Keratinocyte (primary cell): ENCODE results near the gene RASGRP3. TPM values are rescaled to one million over a fixed set of nuclear protein-coding genes. Genes with fewer than 3 reads are reported as not detected.

Experiments
- DNase-seq: peaks from one replicate; pipeline ENCODE4 v3.0.0-alpha.2; 2011; ENCODE audit warnings: low read depth, missing footprints, low spot score
- FAIRE-seq: peaks from 2 replicates; lab custom pipeline; 2011; peaks lifted over from hg19 to GRCh38; lab: Jason Lieb, UNC
- H2AFZ ChIP-seq: 2 replicates; pipeline ENCODE4 v1.6.0; 2012; ENCODE audit warnings: low read length, control low read depth, inconsistent platforms; ENCODE audit not compliant: control insufficient read depth
- H3K27ac ChIP-seq: 2 replicates; pipeline ENCODE4 v1.5.1; 2011; ENCODE audit warnings: low read length; ENCODE audit not compliant: control insufficient read depth, insufficient read depth
- H3K27me3 ChIP-seq: 3 replicates; pipeline ENCODE4 v1.6.0; 2011; ENCODE audit warnings: low read length; ENCODE audit not compliant: control insufficient read depth, insufficient read depth; ENCODE audit errors: extremely low read depth
- H3K36me3 ChIP-seq, 2 experiments: 2 replicates in 1 of 2; 3 replicates in 1 of 2; pipeline ENCODE4 v1.5.1; 2011; ENCODE audit warnings: low read length in 2 of 2, mild to moderate bottlenecking in 1 of 2; ENCODE audit not compliant: control insufficient read depth in 2 of 2, insufficient read depth in 2 of 2; ENCODE audit errors: extremely low read depth in 1 of 2
- H3K4me1 ChIP-seq: 3 replicates; pipeline ENCODE4 v1.5.1; 2011; ENCODE audit warnings: low read length; ENCODE audit not compliant: control insufficient read depth, insufficient read depth; ENCODE audit errors: extremely low read depth
- H3K4me2 ChIP-seq: 3 replicates; pipeline ENCODE4 v1.6.0; 2011; ENCODE audit warnings: low read depth, low read length; ENCODE audit not compliant: control insufficient read depth, insufficient read depth; ENCODE audit errors: extremely low read depth
- H3K4me3 ChIP-seq, 3 experiments: fragments of 200-600 bp in 1 of 3; sonication (generic) in 1 of 3; 2 replicates in 2 of 3; 3 replicates in 1 of 3; pipeline ENCODE4 v1.5.1; 2011 to 2016; ENCODE audit warnings: low read length in 3 of 3, mild to moderate bottlenecking in 3 of 3, control low read depth in 2 of 3, inconsistent platforms in 1 of 3, low read depth in 1 of 3, mixed read lengths in 1 of 3, mixed run types in 1 of 3, moderate library complexity in 1 of 3; ENCODE audit not compliant: control insufficient read depth in 2 of 3, insufficient read depth in 2 of 3; ENCODE audit errors: extremely low read depth in 1 of 3
- H3K79me2 ChIP-seq: 2 replicates; pipeline ENCODE4 v1.6.0; 2012; ENCODE audit warnings: low read length; ENCODE audit not compliant: control insufficient read depth, insufficient read depth
- H3K9ac ChIP-seq: 3 replicates; pipeline ENCODE4 v1.6.0; 2011; ENCODE audit warnings: low read length; ENCODE audit not compliant: control insufficient read depth, insufficient read depth; ENCODE audit errors: extremely low read depth
- H3K9me1 ChIP-seq: 3 replicates; pipeline ENCODE4 v1.6.0; 2011; ENCODE audit warnings: low read length; ENCODE audit not compliant: control insufficient read depth, insufficient read depth; ENCODE audit errors: extremely low read depth
- H3K9me3 ChIP-seq: 2 replicates; pipeline ENCODE4 v1.5.1; 2012; ENCODE audit warnings: low read depth, low read length; ENCODE audit not compliant: control insufficient read depth
- H4K20me1 ChIP-seq: 3 replicates; pipeline ENCODE4 v1.6.0; 2011; ENCODE audit warnings: low read length; ENCODE audit not compliant: control insufficient read depth, insufficient read depth; ENCODE audit errors: extremely low read depth
- CTCF ChIP-seq, 3 experiments: IDR thresholded peaks in 1 of 3; conservative IDR thresholded peaks in 1 of 3; optimal IDR thresholded peaks in 1 of 3; 2 replicates in 2 of 3; 3 replicates in 1 of 3; pipeline versions ENCODE3 to v1.5.1; 2011; ENCODE audit warnings: low read length in 3 of 3, mild to moderate bottlenecking in 3 of 3, moderate library complexity in 2 of 3, control low read depth in 1 of 3, inconsistent platforms in 1 of 3; ENCODE audit not compliant: insufficient read depth in 2 of 3; ENCODE audit errors: extremely low read depth in 1 of 3
- EZH2 ChIP-seq: IDR thresholded peaks from one replicate; pipeline ENCODE4 v1.6.1; 2012; ENCODE audit warnings: inconsistent platforms, mild to moderate bottlenecking, low read length, moderate library complexity
- dilution Hi-C: fragments of 300-500 bp; cut with MboI; formaldehyde crosslinking; loops from one replicate; pipeline ENCODE4 v1.7.0; 2020; ENCODE audit warnings: low sequenced_read_pairs; ENCODE audit not compliant: extremely low pct_ligation_motif_present
- polyA plus RNA-seq, 5 experiments: library from polyadenylated mRNA; depleted of rRNA in 3 of 5; stranded (reverse) in 3 of 5; stranded (forward) in 1 of 5; unstranded in 1 of 5; fragments of >200 nt; gene quantifications; 1 replicate in 1 of 5; 2 replicates in 3 of 5; 3 replicates in 1 of 5; pipeline versions ENCODE4 v1.2.1 to v1.2.3, GENCODE V29; 2011 to 2012; ENCODE audit warnings: missing spikeins in 2 of 5, low read depth in 1 of 5, low replicate concordance in 1 of 5

RASGRP3 gene
- polyA plus RNA-seq, 1 donor (not counting 4 experiments of a cell fraction or from before 2014, with no cell fraction given): 0.56 TPM

- TF ChIP-seq CTCF (optimal IDR thresholded peaks at IDR 0.05 in 1 of 3, IDR thresholded peaks at IDR 0.05 in 1 of 3, conservative IDR thresholded peaks at IDR 0.05 in 1 of 3; ENCODE audit: extremely low read depth in 1 of 3, insufficient read depth in 2 of 3, low read length in 3 of 3) (no peak), EZH2 (no peak)
- Histone ChIP-seq H3K4me3 (no peak overlapping the region), H3K36me3 (no peaks in the 10 kb centered on the region), H3K4me2 (no peak overlapping the region), H3K9me3 (no peaks in the 10 kb centered on the region), H2AFZ (no peak overlapping the region), H3K79me2 (no peaks in the 10 kb centered on the region), H3K9me1 (no peaks in the 10 kb centered on the region), H3K27me3 (no peaks in the 10 kb centered on the region), H4K20me1 (no peaks in the 10 kb centered on the region), H3K9ac (no peak overlapping the region), H3K27ac (no peak overlapping the region), H3K4me1 (no peaks in the 10 kb centered on the region)
- FAIRE-seq: no peak
- DNase-seq: no peak
- dilution Hi-C loops: no loop called here
Observed at GRCh38 chr2:33494877-33495641, 18.6 kb downstream of the RASGRP3 start.

- Histone ChIP-seq H3K4me2 (no peak overlapping the region), H3K9me3 (no peaks in the 10 kb centered on the region), H2AFZ (no peak overlapping the region), H3K4me1 (no peaks in the 10 kb centered on the region), H3K27me3 (no peaks in the 10 kb centered on the region), H3K9ac (no peak overlapping the region), H3K79me2 (no peaks in the 10 kb centered on the region), H3K27ac (no peak overlapping the region), H3K4me3 (no peak overlapping the region), H3K9me1 (no peaks in the 10 kb centered on the region), H3K36me3 (no peaks in the 10 kb centered on the region), H4K20me1 (no peaks in the 10 kb centered on the region)
- FAIRE-seq (no peak), DNase-seq (no peak)
- TF ChIP-seq CTCF (optimal IDR thresholded peaks at IDR 0.05 in 1 of 3, IDR thresholded peaks at IDR 0.05 in 1 of 3, conservative IDR thresholded peaks at IDR 0.05 in 1 of 3; ENCODE audit: extremely low read depth in 1 of 3, insufficient read depth in 2 of 3, low read length in 3 of 3): no peak
- no peak for TF ChIP-seq EZH2
- dilution Hi-C loops: no loop called here
Observed at GRCh38 chr2:33495683-33496082, 19.2 kb downstream of the RASGRP3 start.
